HG02763 (cell line): Measurements from ENCODE around the gene TUBGCP5.
A peak's percentile ranks its signal among the peaks of the same experiment; 100 is the strongest.
"Not testable (repeated sequence)": the region's sequence is repeated elsewhere in the genome, so short reads cannot be mapped to it uniquely, and the experiment has no call there.

ENCODE experiments used
- ATAC-seq: cut with Tn5 transposase; IDR thresholded peaks from one replicate; pipeline ENCODE4 v1.9.1; 2021; ENCODE audit warnings: mild to moderate bottlenecking, moderate library complexity; ENCODE audit not compliant: unreplicated experiment

TUBGCP5 gene

DNA sequence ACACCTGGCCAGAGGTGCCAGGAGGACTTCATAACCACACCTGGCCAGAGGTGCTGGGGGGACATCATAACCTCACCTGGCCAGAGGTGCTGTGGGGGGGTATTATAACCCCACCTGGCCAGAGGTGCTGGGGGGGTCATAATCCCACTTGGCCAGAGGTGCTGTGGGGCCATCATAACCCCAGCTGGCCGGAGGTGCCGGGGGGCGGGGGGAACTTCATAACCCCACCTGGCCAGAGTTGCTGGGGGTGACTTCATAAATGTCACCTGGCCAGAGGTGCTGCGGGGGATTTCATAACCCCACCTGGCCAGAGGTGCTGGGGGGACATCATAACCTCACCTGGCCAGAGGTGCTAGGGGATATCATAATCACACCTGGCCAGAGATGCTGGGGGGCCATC is 4.2 kb upstream of the TUBGCP5 start:
- ATAC-seq = not testable (repeated sequence)

GRCh38 chr15:23041736-23042135 is 2.4 kb upstream of the TUBGCP5 start:
- not testable (repeated sequence) for ATAC-seq

DNA sequence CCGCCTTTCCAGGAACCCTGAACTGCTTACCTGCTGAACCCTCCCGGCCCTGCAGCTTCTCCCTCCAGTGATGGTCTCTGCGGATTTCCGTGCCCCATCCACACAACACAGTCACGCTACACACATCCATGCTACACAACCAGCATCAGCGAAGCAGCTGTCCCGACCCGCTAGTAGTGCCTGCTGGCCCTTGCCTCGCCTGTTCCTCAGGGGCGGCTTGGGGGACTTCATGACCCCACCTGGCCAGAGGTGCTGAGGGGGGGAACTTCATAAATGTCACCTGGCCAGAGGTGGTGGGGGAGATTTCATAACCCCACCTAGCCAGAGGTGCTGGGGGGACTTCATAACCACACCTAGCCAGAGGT is 530 bp upstream of the TUBGCP5 start:
- no peak for ATAC-seq

DNA sequence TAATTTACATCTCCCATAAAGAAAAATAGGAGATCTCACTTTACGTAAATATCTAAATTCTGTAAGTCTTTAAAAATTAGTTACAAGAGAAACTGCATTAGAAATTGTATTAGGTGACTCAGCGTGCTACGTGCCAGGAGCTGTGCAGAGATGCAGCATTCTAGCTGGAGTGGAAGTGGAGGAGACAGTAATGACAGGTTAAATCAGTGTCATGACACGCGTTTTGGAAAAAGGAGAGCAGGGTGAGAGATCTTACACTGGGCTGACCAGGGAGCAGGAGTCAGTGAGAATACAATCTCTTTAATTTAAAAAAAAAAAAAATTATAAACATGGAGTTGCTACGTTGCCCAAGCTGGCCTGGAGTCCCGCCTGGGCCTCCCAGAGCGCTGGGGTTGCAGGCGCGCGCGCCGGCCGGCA is 635 bp downstream of the TUBGCP5 start:
- peak; percentile 1 for ATAC-seq

DNA sequence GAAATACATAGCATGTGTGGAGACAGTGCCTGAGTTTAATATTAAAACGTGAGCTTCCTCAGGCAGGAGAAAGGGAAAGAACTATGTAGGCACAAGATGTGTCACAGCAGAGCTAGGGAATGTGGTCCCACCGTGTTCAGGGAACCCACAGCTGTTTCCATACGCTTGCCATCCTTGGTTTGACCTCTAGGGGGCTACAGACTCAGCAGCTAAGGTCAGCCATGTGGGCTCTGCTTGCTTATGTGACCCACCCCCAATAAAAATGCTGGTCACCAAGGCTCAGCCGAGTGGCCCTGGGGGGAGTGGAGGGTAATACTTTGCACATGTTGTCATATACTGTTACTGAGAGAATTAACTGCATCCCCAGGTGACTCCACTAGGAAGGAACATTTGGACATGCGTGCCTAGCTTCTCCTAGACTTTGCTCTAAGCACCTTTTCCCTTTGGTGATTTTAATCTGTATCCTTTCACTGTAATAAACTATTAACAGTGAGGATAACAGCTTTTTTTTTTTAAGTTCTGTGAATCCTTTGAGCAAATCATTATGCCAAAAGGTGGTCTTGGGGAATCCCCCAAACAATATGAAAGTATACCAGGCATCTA is 3.3 kb downstream of the TUBGCP5 start:
- ATAC-seq = no peak

DNA sequence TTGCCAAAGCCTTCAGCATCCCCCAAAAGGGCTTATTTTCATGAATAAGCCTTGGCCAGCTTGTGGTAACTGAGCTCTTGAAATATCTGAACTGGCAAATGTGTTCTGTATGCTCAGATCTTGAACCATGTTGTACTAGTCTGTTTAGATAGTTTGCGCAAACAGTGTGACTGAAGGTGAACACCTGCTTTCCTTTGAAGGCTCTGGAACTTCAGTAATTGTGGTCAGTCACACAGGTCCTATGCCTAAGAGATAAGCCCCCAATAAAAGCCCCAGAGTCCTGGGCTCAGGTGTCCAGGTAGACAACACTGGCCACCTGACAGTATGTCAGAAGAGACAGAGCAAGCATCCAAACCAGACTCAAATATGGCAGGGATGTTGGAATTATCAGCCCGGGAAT is 5.4 kb downstream of the TUBGCP5 start:
- no peak for ATAC-seq

DNA sequence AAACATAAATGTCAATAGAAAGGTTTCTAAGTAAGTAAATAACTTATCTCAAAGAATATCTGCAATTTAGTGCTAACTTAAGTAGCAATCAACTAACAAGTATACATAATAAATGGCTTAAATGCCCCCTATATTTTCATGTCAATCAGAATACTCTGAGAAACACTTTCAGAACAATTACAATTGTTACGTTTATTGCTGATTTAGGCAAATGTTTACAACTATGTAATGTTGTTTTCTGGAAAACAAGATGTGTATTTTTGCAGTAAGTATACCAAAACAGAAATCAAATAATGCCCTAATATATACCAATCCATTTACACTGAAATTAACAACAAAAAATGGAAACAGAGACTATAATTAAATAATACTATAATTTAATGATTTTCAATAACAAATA is 13.2 kb downstream of the TUBGCP5 start:
- ATAC-seq = no peak

- no peak for ATAC-seq
Measured at GRCh38 chr15:23022156-23022555, 17.2 kb downstream of the TUBGCP5 start.

- no peak for ATAC-seq
Measured at GRCh38 chr15:23014394-23015000, 24.9 kb downstream of the TUBGCP5 start.

- no peak for ATAC-seq
Measured at GRCh38 chr15:23013681-23014080, 25.7 kb downstream of the TUBGCP5 start.

DNA sequence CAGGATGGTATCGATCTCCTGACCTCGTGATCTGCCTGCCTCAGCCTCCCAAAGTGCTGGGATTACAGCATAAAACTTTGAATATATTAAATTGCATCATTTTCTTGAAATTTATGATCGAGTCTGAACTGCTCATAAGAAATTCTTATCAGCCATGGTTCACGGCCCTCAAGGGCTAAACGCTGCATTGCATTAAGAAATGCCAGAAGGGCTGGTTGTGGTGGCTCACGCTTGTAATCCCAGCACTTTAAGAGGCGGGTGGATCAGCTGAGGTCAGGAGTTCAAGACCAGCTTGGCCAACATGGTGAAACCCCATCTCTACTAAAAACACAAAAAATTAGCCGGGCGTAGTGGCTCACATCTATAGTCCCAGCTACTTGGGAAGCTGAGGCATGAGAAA is 26.8 kb downstream of the TUBGCP5 start:
- ATAC-seq = not testable (repeated sequence)

GRCh38 chr15:23003736-23004135 is 35.6 kb downstream of the TUBGCP5 start:
- ATAC-seq = no peak

GRCh38 chr15:23002920-23003319 is 36.4 kb downstream of the TUBGCP5 start:
- ATAC-seq = no peak

GRCh38 chr15:22995795-22996194 is 43.6 kb downstream of the TUBGCP5 start:
- ATAC-seq = no peak

GRCh38 chr15:22992024-22992326 is 47.4 kb downstream of the TUBGCP5 start:
- ATAC-seq = no peak

- no peak for ATAC-seq
Measured at GRCh38 chr15:22989576-22990477, 49.5 kb downstream of the TUBGCP5 start.

DNA sequence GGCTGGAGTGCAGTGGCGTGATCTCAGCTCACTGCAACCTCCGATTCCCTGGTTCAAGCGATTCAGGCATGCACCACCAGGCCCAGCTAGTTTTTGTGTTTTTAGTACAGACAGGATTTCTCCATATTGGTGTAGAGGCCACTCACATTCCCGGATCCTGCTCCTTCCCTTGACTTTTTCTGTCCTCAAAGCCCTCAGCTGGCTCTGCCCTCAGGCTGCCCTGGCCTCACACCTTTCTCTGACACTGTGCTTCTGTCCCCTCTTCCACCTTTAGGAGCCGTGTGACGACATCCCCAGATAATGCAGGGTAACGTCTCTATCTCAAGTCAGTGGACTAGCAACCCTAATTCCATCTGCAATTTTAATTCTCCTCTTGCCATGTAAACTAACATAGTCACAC is 50.6 kb downstream of the TUBGCP5 start:
- no peak for ATAC-seq

GRCh38 chr15:22981931-22982330 is 57.4 kb downstream of the TUBGCP5 start:
- not testable (repeated sequence) for ATAC-seq

DNA sequence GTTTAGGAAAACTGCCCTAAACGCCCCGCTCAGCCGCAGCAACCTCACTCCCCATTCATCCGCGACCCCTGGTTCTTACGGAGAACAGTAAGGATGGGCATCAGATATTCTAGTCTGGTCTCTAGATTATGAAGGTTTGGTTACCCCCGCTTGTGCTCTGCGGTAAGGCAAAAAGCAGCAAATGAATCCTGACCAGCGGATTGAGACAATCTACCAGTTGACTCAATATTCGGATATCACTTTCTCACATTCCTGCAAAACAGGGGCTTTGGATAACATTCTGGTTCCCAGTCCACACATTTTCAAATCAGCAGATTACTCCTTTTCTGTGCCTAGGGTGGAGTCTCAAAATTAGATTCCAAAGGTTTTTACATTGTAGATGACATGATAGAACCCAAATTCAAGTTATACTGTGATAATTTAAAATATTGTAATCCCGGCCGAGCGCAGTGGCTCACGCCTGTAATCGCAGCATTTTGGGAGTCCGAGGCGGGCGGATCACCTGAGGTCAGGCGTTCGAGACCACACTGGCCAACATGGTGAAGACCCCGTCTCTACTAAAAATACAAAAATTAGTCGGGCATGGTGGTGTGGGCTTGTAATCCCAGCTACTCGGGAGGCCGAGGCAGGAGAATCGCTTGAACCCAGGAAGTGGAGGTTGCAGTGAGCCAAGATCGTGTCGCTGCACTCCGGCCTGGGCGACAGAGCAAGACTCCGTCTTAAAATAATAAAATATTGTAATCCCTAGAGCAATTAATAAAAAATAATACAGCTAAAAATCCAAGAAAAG is 58.1 kb downstream of the TUBGCP5 start:
- ATAC-seq = no peak

GRCh38 chr15:22980189-22981050 is 58.9 kb downstream of the TUBGCP5 start, which contains the start of gene CYFIP1:
TSS of gene CYFIP1 (minus strand) at chr15:22980368. CDS start at chr15:22947285, 33,083 bp downstream.
- peak; percentile 72 for ATAC-seq
